Stimulated activated CD4-positive, alpha-beta T cell treated with anti-CD3 and anti-CD28 coated beads, Interleukin-4, amount 100 ng/mL, for 24 hours (primary cell): ENCODE results near the gene RPS2.
"Not testable (repeated sequence)": the region's sequence is repeated elsewhere in the genome, so short reads cannot be mapped to it uniquely, and the experiment has no call there.

Experiments
- DNase-seq: peaks from one replicate; pipeline ENCODE4 v3.0.0-alpha.2; 2020

RPS2 gene

DNA sequence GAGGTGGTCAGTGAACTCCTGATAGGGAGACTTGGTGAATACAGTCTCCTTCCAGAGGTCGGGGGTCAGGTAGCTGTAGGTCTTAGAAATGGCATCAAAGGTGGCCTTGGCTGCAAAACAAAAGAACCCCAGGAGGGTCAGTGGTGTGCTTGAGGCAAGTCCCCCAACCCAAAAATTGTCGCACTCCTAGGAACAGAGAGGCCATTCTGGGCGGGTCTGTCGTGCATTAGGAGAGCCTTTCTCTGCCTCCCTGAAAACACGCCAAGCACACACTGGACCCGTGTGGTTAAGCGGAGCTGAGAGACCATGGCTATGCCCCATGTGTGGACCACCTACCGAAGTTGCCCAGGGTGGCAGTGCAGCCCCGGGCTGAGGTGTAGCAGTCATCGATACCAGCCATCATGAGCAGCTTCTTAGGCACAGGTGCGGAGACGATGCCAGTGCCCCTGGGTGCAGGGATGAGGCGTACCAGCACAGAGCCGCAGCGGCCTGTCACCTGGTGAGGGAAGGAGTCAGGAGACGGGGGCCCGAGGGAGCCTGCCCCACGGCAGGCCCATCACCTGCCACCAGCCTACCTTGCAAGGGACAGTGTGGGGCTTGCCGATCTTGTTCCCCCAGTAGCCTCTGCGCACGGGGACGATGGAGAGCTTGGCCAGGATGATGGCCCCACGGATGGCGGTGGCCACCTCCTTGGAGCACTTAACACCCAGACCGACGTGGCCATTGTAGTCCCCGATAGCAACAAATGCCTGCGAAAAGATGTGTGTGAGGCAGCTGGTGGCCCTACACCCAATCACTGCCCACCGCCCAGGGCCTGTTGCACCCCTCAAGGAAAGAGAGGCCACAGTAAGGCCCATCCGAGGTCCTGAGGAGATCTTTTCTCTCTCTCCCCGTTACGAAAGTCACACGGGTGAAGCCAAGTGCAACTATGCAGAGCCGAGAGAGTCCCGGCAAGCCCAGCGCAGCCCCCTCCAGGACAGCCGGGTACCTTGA is 2.2 kb downstream of the RPS2 start:
- DNase-seq, result not testable (repeated sequence)

- peak; percentile 41 for DNase-seq
These were observed 3.0 kb downstream of the RPS2 start for GRCh38 chr16:1961651-1962067.

GRCh38 chr16:1960665-1961630 is 3.7 kb downstream of the RPS2 start:
- DNase-seq, result peak; percentile 67

- DNase-seq, result peak; percentile 92
These were observed 5.2 kb downstream of the RPS2 start, which contains the start of gene NDUFB10 for GRCh38 chr16:1959269-1960039. TSS of gene NDUFB10 (plus strand) at chr16:1959538. CDS start at chr16:1959625, 87 bp downstream.

- no peak for DNase-seq
These were observed 5.8 kb downstream of the RPS2 start for GRCh38 chr16:1958715-1959268.

- not testable (repeated sequence) for DNase-seq
These were observed 6.5 kb downstream of the RPS2 start for GRCh38 chr16:1958143-1958491.

DNA sequence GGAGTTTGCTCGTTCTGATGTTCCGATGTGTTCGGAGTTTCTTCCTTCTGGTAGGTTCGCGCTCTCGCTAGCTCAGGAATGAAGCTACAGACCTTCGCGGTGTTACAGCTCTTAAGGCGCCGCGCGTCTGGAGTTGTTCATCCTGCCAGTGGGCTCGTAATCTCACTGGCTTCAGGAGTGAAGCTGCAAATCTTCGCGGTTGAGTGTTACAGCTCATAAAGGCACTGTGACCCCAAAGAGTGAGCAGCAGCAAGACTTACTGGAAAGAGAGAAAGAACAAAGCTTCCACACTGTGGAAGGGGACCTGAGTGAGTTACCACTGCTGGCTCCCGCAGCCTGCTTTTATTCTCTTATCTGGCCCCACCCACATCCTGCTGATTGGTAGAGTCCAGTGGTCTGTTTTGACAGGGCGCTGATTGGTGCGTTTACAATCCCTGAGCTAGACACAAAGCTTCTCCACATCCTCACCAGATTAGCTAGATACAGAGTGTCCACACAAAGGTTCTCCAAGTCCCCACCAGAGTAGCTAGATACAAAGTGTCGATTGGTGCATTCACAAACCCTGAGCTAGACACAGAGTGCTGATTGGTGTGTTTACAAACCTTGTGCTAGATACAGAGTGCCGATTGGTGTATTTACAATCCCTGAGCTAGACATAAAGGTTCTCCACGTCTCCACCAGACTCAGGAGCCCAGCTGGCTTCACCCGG is 7.0 kb downstream of the RPS2 start:
- DNase-seq, result not testable (repeated sequence)

DNA sequence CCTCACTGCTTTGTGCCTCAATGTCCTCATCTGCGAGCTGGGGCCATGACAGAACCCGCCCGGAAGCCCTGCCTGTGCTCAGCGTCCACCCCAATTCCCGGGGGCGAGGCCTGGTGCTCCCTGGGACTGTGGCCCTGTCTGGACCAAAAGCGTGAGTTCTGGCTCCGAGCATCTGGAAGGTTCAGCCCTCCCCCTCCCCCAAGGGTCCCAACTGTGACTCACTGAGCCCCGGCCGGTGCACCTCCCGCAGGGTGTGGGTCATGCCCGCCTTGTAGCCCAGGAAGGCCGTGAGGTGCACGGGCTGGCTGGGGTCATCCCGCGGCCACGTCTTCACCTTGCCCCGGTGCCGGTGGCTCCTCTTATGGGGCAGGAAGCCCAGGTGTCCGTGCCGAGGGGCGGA is 10.9 kb downstream of the RPS2 start:
- DNase-seq, result no peak

DNA sequence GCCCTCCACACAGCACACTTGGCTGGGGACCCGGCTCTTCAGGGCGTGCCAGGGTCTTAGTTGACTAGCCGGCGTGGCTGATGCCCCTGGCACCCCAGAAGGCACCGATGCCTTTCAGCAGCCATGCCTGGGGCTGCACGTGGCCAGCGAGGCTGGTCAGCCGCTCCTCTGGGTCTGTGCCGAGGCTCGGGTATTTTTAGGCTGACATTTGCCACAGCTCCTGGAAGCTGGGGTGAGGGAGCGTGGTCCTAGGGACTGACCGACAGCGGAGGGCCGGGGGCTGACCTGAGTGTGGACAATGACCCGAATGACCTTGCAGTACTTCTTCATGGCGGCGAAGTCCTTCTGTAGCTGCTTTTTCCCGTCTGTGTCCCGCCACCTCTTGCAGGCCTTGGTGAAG is 14.1 kb downstream of the RPS2 start:
- no peak for DNase-seq

DNA sequence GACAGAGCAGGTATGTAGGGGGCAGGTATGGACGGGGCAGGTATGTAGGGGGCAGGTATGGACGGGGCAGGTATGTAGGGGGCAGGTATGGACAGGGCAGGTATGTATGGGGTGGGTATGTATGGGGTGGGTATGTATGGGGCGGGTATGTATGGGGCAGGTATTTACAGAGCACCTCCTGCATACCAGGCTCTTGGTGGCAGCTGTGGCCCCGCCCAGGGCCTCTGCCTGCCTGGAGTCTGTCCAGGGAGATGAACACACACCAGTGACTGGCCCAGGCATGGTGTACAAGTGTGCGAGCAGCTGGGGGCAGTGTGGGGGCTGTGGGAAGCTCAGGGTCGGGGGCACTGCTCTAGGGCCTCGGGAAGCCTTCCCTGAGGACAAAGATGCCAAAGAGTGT is 14.6 kb downstream of the RPS2 start:
- no peak for DNase-seq

GRCh38 chr16:1949507-1949906 is 15.1 kb downstream of the RPS2 start:
- DNase-seq, result no peak

- DNase-seq, result no peak
These were observed 17.3 kb downstream of the RPS2 start for GRCh38 chr16:1947369-1947670.

DNA sequence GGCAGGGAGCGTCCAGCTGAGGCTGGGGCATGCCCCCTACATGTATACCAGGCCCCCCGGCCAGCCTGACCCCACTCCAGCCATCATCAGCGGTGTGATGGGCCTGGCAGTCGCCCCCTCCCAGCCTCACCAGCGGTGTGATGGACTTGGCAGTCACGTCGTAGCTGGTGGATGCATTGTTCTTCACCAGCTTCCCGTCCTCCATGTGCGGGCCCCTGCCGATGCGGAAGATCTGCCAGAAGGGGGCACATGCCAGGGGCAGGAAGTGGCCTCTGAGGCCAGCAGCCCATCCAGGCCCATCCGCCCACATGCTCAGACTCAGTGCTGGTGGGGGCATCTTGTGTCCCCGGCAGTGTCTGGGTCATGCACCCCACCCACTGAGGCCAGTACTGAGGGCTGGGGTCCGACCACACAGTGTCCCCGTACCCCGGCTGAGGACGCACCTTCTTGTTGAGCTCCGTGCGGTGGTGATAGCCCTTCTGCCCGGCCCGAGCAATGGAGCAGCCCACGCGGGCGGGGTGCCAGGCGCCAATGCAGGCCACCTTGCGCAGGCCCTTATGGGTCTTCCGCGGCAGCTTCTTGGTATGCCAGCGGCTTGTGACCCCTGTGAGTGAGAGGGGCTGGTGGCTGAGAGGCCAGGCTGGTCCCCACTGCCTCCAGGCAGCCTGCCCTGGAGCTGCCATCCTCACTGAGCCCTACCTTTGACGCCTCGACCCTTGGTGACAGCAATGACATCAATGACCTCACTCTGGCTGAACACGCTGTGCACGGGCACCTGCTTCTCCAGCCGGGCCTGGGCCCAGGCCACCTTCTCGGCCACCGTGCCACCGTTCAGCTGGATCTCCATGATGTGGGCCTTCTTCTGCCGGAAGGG is 17.9 kb downstream of the RPS2 start:
- DNase-seq, result no peak

GRCh38 chr16:1945559-1946391 is 18.9 kb downstream of the RPS2 start:
- no peak for DNase-seq

GRCh38 chr16:1944612-1945199 is 19.9 kb downstream of the RPS2 start:
- DNase-seq, result no peak

- peak; percentile 100 for DNase-seq
These were observed 21.6 kb downstream of the RPS2 start, which contains the start of gene MSRB1 for GRCh38 chr16:1942810-1943726. TSS of gene MSRB1 (minus strand) at chr16:1943199. CDS start at chr16:1943156, 43 bp downstream.

DNA sequence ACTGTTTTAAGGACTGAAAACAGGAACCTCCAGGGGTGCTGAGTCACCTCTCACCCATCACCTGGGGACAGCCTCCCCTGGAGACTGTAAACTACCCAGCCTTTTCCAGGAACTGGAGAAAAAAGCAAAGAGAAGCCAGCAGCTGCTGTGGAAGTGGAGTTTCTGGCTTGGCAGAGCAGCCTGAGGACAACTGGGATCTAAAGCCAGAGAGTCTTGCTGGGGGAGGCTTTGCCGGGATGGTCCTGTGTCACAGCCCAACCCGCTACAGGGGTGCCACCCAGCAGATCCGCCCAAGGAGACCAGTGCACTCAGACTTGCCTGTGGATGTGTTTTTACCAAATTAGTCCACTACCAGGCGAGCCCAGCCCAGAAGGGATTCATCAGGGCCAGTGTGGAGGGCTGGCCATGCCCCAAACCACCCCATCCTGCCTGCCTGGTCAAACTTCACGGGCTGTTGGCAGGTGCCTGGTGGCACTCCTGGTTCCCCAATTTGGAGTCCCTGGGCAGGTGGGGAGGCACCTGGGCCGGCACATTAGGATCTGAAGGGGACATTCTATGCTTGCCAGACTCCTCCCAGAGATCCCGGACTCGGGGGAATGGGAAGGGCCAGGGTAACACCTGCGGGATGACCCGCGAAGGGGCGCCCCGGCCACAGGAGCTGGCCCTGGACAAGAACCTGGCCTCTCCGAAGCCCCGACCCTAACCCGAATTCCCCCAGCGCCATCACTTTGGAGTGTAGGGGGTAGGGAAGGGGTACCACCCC is 22.4 kb downstream of the RPS2 start:
- DNase-seq, result no peak
